ENCODE results near the gene APOL2.
A peak's percentile ranks its signal among the peaks of the same experiment; 100 is the strongest.
"Not testable (repeated sequence)": the region's sequence is repeated elsewhere in the genome, so short reads cannot be mapped to it uniquely, and the experiment has no call there.

Gene APOL2

DNA sequence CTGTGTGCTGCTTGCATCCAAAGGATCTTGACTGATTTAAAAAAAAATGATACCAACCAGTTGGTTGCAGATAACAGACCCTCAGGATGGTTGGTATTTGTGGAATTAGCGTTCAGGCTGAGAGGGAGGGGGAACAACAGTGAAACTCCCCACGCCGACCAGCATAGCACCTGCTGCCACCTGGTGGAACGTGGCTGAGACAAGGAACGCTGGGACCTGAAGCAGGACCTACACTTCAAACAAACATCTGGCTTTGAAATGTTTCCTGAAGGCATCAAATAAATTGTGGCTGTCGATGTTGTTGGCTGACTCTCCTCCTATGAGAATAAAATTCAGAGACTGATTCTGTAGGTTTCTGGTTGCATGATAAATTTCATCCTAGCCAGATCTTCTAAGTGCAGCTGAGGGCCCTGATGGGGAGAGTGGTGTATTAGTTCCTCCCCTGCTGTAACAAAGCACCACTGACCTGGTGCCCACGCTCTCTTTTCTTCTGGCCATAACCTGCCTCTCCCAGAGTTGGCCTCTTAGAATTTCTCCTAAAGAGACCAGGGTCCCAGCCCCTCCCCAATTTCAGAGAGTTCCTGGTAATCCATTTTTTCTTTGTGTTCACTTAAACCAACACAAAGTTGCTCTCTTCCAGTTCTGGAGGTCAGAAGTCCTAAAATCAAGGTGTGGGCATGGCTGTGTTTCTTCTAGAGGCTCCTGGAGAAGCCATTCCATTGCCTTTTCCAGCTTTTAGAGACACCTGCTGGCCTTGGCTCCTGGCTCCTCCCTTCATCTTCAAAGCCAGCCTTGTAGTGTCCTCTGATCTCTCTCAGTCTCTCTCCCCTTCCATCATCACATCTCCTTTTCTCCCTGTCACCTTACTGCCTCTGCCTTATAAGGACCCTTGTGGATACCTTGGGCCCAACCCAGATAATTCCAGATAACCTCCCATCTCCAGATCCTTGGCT, 17.3 kb downstream of the APOL2 start:
- DNase-seq (ENCODE audit: insufficient read length, low spot score) = no peak
- TF ChIP-seq SPI1 (IDR thresholded peaks at IDR 0.05; ENCODE audit: low read depth, low read length) (no peak), POLR2AphosphoS5 (IDR thresholded peaks at IDR 0.05; ENCODE audit: low read depth, low read length) (no peak)
- FAIRE-seq = peak; percentile 94

DNA sequence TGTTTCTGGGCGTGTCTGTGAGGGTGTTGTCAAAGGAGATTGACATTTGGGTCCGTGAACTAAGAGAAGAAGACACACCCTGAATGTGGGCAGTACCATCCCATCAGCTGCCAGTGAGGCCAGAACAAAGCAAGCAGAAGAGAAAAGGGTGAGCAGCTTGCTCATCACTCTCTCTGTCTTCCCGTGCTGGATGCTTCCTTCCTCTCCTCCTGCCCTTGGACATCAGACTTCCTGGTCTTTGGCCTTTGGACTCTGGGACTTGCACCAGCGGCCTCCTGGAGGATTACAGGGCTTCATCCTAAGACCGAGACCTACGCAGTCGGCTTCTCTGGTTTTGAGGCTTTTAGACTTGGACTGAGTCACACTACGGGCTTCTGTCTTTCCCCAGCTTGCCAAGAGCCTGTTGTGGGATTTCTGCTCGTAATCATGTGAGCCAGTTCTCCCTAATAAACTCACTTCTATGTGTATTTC, 18.8 kb downstream of the APOL2 start:
- DNase-seq (ENCODE audit: insufficient read length, low spot score) (no peak), FAIRE-seq (no peak)
- TF ChIP-seq POLR2AphosphoS5 (IDR thresholded peaks at IDR 0.05; ENCODE audit: low read depth, low read length) (no peak), TAF1 (IDR thresholded peaks at IDR 0.05; ENCODE audit: low read depth, low read length) (no peak), POLR2A (IDR thresholded peaks at IDR 0.05; ENCODE audit: low read depth, low read length) (no peak), POU2F2 (IDR thresholded peaks at IDR 0.05; ENCODE audit: low read depth, low read length) (no peak), SPI1 (IDR thresholded peaks at IDR 0.05; ENCODE audit: low read depth, low read length) (no peak), PAX5 (IDR thresholded peaks at IDR 0.05; ENCODE audit: insufficient read depth, low read length, severe bottlenecking) (no peak)

DNA sequence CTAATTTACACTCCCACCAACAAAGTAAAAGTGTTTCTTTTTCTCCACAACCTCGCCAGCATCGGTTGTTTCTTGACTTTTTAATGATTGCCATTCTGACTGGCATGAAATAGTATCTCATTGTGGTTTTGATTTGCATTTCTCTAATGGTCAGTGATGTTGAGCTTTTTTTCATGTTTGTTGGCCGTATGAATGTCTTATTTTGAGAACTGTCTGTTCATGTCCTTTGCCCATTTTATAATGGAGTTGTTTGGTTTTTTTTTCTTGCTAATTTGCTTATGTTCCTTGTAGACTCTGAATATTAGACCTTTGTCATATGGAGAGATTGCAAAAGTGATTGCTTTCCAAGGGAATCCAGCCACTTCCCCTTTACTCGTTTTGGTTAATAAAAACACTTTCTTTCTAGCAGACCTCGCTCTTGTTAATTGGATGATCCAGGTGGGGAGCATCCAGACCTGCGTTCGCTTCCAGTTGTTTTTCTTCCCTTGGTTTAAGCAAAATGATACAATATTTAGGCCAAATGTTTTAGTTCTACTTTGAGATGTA, 20.6 kb downstream of the APOL2 start:
- no peak for DNase-seq (ENCODE audit: insufficient read length, low spot score)
- no peak for FAIRE-seq
- TF ChIP-seq POLR2A (IDR thresholded peaks at IDR 0.05; ENCODE audit: low read depth, low read length) (no peak), PAX5 (IDR thresholded peaks at IDR 0.05; ENCODE audit: insufficient read depth, low read length, severe bottlenecking) (no peak), TAF1 (IDR thresholded peaks at IDR 0.05; ENCODE audit: low read depth, low read length) (no peak), POLR2AphosphoS5 (IDR thresholded peaks at IDR 0.05; ENCODE audit: low read depth, low read length) (no peak), SPI1 (IDR thresholded peaks at IDR 0.05; ENCODE audit: low read depth, low read length) (0 out of 2 replicates have a peak, but pooled peaks have one; percentile 3), POU2F2 (IDR thresholded peaks at IDR 0.05; ENCODE audit: low read depth, low read length) (no peak)

DNA sequence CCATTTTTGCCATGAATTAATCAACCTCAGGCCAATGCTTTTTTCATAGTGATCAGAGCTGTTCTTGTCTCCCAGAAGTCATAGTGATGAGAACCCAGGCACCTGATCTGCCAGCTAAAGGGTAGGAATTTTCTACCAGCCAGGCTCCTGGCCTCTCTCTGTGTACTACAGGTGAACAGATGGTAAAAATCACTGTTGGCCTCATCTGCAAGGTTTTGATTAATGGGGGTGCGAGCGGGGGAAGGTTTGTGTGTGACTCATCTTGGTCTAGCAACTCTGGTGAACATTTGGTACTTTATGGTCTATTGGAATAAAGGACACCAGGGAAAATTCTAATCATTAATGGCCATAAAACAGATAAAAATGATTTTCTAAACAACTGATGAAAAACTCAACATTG, 23.3 kb downstream of the APOL2 start:
- FAIRE-seq (no peak), DNase-seq (ENCODE audit: insufficient read length, low spot score) (no peak)
- no peak for TF ChIP-seq PAX5 (IDR thresholded peaks at IDR 0.05; ENCODE audit: insufficient read depth, low read length, severe bottlenecking)
- no peak for TF ChIP-seq POLR2AphosphoS5 (IDR thresholded peaks at IDR 0.05; ENCODE audit: low read depth, low read length)

DNA sequence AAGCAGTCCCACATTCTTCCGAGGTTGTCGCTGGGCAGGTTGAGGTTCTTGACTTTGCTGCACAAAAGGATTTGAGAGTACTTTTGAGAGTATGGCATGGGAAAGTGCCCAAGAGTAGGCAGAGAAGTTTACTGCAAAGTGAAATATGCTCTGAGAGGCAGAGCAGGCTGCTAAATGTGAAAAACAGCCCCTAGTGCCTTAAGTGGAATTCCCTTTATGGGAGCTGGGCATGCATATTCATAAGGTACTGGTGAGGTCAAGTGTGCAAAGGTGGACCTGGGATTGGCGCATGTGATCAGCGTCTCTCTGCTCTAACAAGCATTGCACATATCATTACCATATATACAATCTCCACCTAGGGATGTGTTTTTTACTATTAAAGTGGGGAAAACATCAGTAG, 25.7 kb downstream of the APOL2 start:
- FAIRE-seq = no peak
- TF ChIP-seq POLR2A (IDR thresholded peaks at IDR 0.05; ENCODE audit: low read depth, low read length) (no peak), POU2F2 (IDR thresholded peaks at IDR 0.05; ENCODE audit: low read depth, low read length) (peak; percentile 88; the same call in 1 of the 2 replicates)
- DNase-seq (ENCODE audit: insufficient read length, low spot score) = no peak

DNA sequence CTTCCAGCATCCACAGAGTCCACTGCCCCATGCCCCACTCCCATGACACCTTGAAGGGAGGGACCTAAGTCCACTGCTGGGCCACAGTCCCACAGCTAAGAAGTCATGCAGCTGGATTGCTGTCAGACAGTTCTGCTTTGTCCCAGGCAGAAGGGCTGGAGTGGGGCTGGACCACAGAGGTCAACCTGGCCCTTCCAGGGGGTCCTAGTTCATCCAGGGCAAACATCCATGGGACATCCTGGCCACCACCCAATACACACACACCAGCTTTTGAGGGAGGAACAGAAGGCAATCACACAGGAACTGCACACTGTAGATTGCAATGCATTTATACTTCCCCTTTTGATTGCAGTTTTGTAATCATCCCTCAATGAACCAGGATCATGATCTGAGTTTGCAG, 26.4 kb downstream of the APOL2 start:
- no peak for DNase-seq (ENCODE audit: insufficient read length, low spot score)
- peak; percentile 16 for FAIRE-seq
- TF ChIP-seq PAX5 (IDR thresholded peaks at IDR 0.05; ENCODE audit: insufficient read depth, low read length, severe bottlenecking) (no peak), TAF1 (IDR thresholded peaks at IDR 0.05; ENCODE audit: low read depth, low read length) (no peak), POU2F2 (IDR thresholded peaks at IDR 0.05; ENCODE audit: low read depth, low read length) (no peak), POLR2A (IDR thresholded peaks at IDR 0.05; ENCODE audit: low read depth, low read length) (no peak), SPI1 (IDR thresholded peaks at IDR 0.05; ENCODE audit: low read depth, low read length) (no peak), POLR2AphosphoS5 (IDR thresholded peaks at IDR 0.05; ENCODE audit: low read depth, low read length) (no peak)

DNA sequence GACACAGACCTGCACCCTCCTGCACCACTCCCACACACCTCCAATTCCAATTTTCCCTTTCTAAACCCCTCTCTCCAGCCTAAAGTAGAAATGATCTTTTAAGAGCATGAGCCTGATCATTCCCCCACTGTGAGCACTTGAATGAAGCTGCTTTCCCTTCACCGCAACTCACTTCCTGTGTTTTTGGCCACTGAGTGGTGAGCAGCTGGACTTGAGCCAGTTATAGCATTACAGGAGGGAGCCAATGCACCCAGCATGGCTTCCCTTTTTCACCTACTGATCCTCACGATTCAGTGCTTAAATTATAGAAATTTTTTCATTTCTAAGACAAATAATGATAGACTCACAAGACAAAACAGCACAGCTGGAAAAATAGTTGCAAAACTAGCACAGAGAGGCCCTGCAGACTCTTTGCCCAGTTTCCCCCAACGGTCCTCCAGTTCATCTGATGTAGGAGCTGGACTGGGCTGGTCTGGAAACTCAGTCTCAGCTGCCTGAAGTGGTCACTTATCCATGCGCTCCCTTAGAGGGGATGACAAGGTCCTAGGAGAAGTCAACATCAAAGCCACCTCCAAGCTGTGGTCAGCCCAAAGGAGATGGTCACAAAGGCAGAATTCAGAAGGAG, 28.0 kb downstream of the APOL2 start:
- FAIRE-seq (no peak), DNase-seq (ENCODE audit: insufficient read length, low spot score) (no peak)
- no peak for TF ChIP-seq POLR2AphosphoS5 (IDR thresholded peaks at IDR 0.05; ENCODE audit: low read depth, low read length)
- no peak for TF ChIP-seq PAX5 (IDR thresholded peaks at IDR 0.05; ENCODE audit: insufficient read depth, low read length, severe bottlenecking)
- TF ChIP-seq TAF1 (IDR thresholded peaks at IDR 0.05; ENCODE audit: low read depth, low read length) = no peak
- no peak for TF ChIP-seq POU2F2 (IDR thresholded peaks at IDR 0.05; ENCODE audit: low read depth, low read length)
- no peak for TF ChIP-seq POLR2A (IDR thresholded peaks at IDR 0.05; ENCODE audit: low read depth, low read length)
- TF ChIP-seq SPI1 (IDR thresholded peaks at IDR 0.05; ENCODE audit: low read depth, low read length) = no peak

DNA sequence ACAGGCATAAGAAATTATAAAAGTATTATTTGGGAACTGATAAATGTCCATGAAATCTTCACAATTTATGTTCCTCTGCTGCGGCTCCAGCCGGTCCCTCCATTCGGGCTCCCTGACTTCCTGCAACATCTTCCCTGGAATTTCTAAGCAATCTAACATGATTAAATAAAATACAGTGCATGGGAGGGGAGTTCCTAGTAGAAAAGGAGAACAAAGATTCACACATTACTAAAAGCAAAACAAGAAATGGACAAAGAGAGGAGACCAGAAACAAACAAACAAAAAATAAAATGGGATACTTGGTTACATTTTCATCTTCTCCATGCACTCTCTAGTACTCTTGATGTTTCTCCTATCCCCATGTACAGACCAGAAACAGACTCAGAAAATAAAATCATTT, 29.1 kb downstream of the APOL2 start:
- FAIRE-seq = no peak
- DNase-seq (ENCODE audit: insufficient read length, low spot score) = no peak
- TF ChIP-seq POU2F2 (IDR thresholded peaks at IDR 0.05; ENCODE audit: low read depth, low read length) = no peak
- TF ChIP-seq PAX5 (IDR thresholded peaks at IDR 0.05; ENCODE audit: insufficient read depth, low read length, severe bottlenecking) = no peak
- TF ChIP-seq POLR2A (IDR thresholded peaks at IDR 0.05; ENCODE audit: low read depth, low read length) = no peak

DNA sequence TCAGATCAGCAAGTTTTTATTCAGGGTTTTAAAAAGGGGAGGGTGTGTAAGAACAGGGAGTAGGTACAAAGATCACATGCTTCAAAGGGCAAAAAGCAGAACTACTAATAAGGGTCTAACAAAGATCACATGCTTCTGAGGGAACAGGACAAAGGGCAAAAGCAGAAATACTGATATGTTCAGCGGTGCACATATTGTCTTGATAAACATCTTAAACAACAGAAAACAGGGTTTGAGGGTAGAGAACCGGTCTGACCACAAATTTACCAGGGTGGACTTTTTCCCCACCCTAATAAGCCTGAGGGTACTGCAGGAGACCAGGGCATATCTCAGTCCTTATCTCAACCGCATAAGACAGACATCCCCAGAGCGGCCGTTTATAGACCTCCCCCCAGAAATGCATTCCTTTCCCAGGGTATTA, 29.8 kb downstream of the APOL2 start:
- FAIRE-seq; DNase-seq (ENCODE audit: insufficient read length, low spot score): not testable (repeated sequence)

DNA sequence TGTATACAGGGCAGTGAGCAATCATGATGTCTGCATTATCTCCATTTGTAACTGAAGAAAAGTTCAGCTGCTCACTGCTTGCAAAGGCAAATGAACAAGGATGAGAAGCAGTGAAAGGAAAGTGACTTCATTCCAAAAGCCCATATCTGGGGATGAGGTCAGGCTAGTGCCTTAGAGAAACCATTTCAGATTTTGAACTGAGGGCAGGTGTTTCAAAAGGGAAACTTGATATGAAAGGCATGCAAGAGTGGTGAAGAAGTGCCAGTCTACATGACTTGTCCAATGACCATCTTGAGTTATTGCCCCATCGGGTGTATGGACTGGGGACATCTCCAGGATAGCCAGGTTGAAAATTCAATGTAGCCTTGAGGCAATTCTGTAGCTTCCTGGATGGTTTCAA, 30.4 kb downstream of the APOL2 start:
- FAIRE-seq = no peak

More for the DNA sequence above, 30.4 kb downstream of the APOL2 start:
- no peak for DNase-seq (ENCODE audit: insufficient read length, low spot score)
- no peak for TF ChIP-seq POLR2A (IDR thresholded peaks at IDR 0.05; ENCODE audit: low read depth, low read length)
- no peak for TF ChIP-seq PAX5 (IDR thresholded peaks at IDR 0.05; ENCODE audit: insufficient read depth, low read length, severe bottlenecking)
- no peak for TF ChIP-seq POLR2AphosphoS5 (IDR thresholded peaks at IDR 0.05; ENCODE audit: low read depth, low read length)
- TF ChIP-seq TAF1 (IDR thresholded peaks at IDR 0.05; ENCODE audit: low read depth, low read length) = no peak
- TF ChIP-seq POU2F2 (IDR thresholded peaks at IDR 0.05; ENCODE audit: low read depth, low read length) = no peak
- TF ChIP-seq SPI1 (IDR thresholded peaks at IDR 0.05; ENCODE audit: low read depth, low read length) = no peak
